Adipose tissue (tissue), 3 donors: ENCODE data around the gene OCA2. TPM values are rescaled to one million over a fixed set of nuclear protein-coding genes. Genes with fewer than 3 reads are reported as not detected.
"Not testable (repeated sequence)": the region's sequence is repeated elsewhere in the genome, so short reads cannot be mapped to it uniquely, and the experiment has no call there.

Source experiments
- H3K27ac ChIP-seq: one replicate; pipeline ENCODE4 v1.5.1; 2013; ENCODE audit warnings: low read depth, low read length
- WGBS, 3 donors: extraction: QIAGEN DNeasy Blood & Tissue Kit; methylation state at CpG; one replicate each; pipeline ENCODE4 v1.1.7; 2013; 5-methylcytosine and 5-hydroxymethylcytosine counted together
- polyA plus RNA-seq, 3 donors: library from polyadenylated mRNA; stranded (reverse); fragments of 200-250 nt; gene quantifications; one replicate each; pipeline ENCODE4 v1.2.3, GENCODE V29; 2013
- donor health status: healthy with polysubstance abuse.
- donor health status: Bipolar disorder and iron deficiency.
- donor health status: healthy.

OCA2 gene
- polyA plus RNA-seq, 3 donors, result 0.06 TPM; not detected in 2

DNA sequence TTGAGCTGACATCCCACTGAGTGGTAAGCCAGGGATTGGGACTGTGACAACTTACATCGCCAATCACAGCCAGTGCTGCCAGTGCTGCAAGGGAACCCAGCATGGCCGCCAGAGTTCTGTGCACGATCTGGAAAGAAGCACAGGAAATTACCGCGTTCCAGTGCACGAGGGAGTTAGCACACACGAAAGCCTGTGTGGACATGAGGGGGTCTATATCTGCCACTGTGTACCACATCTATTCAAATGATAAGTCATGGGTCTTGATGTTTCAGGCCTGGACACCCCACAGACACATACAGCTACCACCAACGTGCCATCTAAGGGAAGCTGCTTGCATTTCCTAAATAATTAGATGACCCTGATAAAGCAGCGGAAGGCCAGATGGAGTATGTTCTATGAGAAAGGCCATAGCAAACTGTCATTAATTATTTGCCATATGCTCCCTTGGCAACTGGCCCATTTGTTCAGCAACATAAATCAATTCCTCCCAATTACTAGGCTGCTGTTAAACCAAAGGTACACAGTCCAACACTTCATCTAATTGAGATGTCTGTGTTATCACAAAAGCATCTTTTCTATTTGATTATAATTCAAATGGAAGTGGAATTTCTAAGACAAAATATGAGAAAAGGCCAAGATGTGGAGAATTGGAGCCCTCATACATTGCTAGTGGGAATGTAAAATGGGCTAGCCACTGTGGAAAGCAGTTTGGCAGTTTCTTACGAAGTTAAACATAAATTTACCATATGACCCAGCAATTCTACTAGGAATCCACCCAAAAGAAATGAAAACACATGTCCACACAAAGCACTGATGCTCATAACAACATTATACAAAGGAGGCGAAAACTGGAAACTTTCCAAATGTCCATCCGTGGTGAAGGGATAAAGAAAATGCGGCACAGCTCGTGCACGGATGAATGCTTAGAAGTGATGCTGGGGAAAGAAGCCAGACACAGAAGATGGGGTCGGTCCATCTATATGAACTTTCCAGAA is 108.3 kb downstream of the OCA2 start:
- H3K27ac ChIP-seq, result no peak overlapping the region
- WGBS, 3 donors, result 55 to 69% (median 58%) methylated on average over 16 of the region's 16 CpGs

- no peak overlapping the region for H3K27ac ChIP-seq
- 85 to 90% (median 86%) methylated on average over 4 of the region's 4 CpGs for WGBS, 3 donors
Measured at GRCh38 chr15:27989838-27990237, 109.3 kb downstream of the OCA2 start.

DNA sequence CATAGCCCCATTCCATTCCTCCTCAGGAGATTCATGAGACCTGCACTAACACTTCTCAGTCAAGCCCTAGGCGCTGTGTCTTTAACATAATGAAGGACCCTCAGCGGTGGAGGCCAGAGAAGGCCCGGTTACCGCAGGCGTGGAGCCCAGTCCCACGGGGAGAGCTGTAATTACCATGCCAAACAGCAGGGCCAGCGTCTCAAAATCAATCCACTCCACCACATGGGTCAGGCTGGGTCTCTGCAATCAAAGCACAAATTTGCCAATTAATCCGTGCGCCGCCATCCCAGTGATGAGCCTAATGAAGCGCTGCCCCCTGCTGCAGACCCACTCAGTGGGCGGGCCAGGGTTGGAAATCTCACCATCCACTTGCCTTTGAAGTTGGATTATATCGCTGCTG is 109.7 kb downstream of the OCA2 start:
- 81 to 90% (median 86%) methylated on average over 13 of the region's 13 CpGs for WGBS, 3 donors
- no peak overlapping the region for H3K27ac ChIP-seq

GRCh38 chr15:27985099-27985498 is 114.0 kb downstream of the OCA2 start:
- 84 to 86% (median 84%) methylated on average over 13 of the region's 13 CpGs for WGBS, 3 donors
- no peak overlapping the region for H3K27ac ChIP-seq

GRCh38 chr15:27983496-27983895 is 115.6 kb downstream of the OCA2 start:
- H3K27ac ChIP-seq, result no peak overlapping the region
- 91 to 93% (median 93%) methylated on average over 9 of the region's 9 CpGs for WGBS, 3 donors

GRCh38 chr15:27977696-27978095 is 121.4 kb downstream of the OCA2 start:
- WGBS, 3 donors, result 64 to 74% (median 67%) methylated on average over 4 of the region's 4 CpGs

DNA sequence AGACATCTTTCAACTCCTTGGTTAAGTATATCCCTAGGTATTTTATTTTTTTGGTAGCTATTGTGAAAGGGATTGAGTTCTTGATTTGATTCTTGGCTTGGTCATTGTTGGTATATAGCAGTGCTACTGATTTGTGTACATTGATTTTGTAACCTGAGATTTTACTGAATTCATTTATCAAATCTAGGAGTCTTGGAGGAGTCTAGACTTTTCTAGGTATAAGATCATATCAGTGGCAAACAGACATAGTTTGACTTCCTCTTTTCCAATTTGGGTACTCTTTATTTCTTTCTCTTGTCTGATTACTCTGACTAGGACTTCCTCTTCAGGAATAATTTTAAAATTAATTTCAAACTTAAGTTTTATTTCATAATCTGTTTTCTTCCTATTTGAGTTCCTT is 125.2 kb downstream of the OCA2 start:
- H3K27ac ChIP-seq, result no peak overlapping the region

More at GRCh38 chr15:27977696-27978095, 121.4 kb downstream of the OCA2 start:
- H3K27ac ChIP-seq, result no peak overlapping the region

DNA sequence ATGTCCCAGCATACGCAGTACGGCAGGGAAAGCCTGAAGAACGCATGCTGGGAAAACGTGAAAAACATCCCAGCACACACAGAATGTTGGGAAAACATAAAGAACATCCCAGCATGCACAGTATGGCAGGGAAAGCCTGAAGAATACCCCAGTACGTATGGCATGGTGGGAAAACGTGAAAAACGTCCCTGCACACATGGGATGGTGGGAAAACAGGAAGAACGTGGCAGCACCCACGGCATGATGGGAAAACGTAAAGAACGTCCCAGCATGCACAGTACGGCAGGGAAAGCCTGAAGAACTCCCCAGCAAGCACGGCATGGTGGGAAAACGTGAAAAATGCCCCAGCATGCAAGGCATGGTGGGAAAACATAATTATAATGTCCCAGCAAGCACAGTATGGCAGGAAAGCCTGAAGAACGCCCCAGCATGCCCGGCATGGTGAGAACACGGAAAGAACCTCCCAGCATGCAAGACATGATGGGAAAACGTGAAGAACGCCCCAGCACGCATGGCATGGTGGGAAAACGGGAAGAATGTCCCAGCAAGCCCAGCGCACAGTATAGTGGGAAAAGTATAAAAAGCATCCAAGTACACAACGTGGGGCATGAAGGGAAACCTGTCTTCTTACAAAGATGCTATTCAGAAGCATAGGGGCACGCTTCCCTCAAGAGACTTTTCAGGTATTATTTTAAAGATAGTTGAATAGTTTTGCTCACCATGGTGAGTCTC is 128.3 kb downstream of the OCA2 start:
- WGBS, 3 donors, result 82 to 89% (median 88%) methylated on average over 24 of the region's 24 CpGs
- H3K27ac ChIP-seq, result no peak overlapping the region

GRCh38 chr15:27967541-27967940 is 131.6 kb downstream of the OCA2 start:
- no peak overlapping the region for H3K27ac ChIP-seq
- WGBS, 3 donors, result 83 to 86% (median 83%) methylated on average over 13 of the region's 13 CpGs

- 80 to 89% (median 84%) methylated on average over 6 of the region's 6 CpGs for WGBS, 3 donors
- H3K27ac ChIP-seq, result no peak overlapping the region
Measured at GRCh38 chr15:27965546-27965945, 133.6 kb downstream of the OCA2 start.

- H3K27ac ChIP-seq, result no peak overlapping the region
- WGBS, 3 donors, result 90 to 91% (median 90%) methylated on average over 1 of the region's 1 CpG
Measured at GRCh38 chr15:27961801-27962200, 137.3 kb downstream of the OCA2 start.

DNA sequence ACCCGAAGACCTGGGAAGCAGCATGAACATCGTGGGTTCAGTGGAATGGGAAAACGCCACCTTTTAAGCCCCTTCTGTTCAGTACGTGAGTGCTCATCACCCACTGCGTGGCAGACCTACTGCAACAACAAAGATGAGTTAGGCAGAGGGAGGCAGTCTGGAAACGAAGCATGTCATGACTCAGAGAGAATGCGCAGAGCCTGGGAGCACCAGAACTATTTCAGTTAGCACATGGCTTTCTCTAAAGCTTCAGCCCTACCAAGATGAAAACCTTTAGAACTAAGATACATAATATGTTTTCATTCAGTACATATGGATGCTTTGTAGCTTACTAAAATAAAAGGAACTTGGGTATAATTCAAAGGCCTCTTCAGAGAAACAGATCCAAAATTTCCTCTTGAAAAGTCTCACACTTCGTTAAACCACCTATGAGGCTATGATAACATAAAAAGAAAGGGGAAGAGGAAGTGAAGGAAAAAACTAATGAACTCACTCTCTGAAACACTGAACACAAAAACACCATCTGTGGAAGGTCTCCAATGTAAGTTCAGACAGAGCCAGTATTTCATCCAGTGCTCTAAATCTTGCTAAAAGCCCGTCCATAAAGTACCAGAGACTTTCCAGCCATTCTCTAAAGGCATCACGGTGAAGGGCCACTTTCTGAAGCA is 140.1 kb downstream of the OCA2 start:
- WGBS, 3 donors, result 50 to 67% (median 59%) methylated on average over 10 of the region's 10 CpGs

DNA sequence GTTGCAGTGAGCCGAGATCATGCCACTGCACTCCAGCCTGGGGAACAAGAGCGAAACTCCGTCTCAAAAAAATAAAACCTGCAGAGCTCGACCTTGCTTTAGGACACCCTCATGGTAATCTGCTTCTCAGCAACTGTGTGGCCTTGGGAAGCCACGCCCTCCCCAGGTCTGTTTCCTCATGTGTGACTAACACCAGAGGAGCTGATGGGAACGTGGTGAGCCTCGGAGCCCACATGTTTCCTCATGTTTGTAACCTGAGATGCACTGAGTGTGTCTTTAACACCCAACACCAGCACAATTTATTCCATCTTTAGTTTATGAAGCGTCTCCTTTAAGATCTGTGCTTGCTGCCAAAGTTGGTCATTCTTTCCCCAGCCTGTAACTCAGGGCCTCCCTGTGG is 142.8 kb downstream of the OCA2 start:
- 58 to 70% (median 65%) methylated on average over 8 of the region's 8 CpGs for WGBS, 3 donors
- H3K27ac ChIP-seq, result no peak overlapping the region

More for the DNA sequence above, 140.1 kb downstream of the OCA2 start:
- H3K27ac ChIP-seq, result no peak overlapping the region

DNA sequence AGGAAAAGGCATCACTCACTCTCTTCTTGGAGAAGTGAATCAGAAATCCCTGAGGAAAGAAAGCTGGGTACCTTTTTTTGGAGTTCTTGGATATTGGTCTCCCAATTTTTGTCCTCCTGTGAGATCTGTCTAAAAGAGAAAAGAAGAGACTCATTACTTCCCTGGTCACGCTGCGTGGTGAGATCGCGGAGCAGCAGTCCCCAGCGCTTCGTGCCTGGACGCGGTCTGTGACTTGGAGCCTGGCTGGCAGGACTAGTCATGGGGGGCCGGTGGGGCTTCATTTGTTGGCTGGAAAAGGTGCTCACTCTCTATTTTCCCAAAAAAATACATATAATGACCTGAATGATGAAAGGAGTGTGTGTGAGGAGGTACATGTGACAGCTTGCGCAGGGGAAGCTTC is 144.0 kb downstream of the OCA2 start:
- H3K27ac ChIP-seq, result no peak overlapping the region
- WGBS, 3 donors, result 93 to 96% (median 95%) methylated on average over 10 of the region's 10 CpGs

GRCh38 chr15:27952593-27952992 is 146.5 kb downstream of the OCA2 start:
- 89 to 92% (median 92%) methylated on average over 6 of the region's 6 CpGs for WGBS, 3 donors
- not testable (repeated sequence) for H3K27ac ChIP-seq

DNA sequence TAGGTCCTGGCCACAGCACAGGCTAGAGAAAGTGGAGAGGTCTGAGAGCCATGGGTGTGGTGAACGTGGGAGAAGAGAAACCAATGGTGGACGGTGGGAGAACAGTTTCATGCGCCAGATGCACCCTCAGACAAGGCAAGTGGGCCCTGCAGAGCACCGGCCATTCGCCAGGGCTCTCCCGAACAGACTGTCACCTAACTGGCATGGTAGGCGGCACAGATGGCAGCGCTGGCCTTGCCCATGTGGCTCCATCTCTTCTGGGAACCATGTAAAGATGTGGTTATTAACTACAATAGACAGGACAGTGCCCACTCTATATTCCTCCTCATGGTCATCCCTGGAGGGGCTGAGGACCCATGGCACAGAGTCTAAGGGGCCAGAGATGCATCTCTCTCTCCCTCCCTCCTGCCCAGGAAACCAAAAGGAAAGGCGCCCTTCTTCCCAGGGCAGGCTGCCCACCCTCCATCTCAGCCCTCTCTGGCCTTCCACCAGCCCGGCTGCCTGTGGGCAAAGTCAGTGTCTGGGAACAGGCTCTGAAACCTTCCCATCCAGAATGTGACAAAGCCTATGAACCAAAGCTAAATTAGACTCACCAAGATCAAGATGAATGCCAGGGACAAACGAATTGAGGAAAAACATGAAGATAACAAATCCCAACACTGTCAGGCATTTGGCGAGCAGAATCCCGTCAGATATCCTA is 147.8 kb downstream of the OCA2 start:
- no peak overlapping the region for H3K27ac ChIP-seq
- WGBS, 3 donors, result 75 to 84% (median 78%) methylated on average over 13 of the region's 13 CpGs

- 79 to 90% (median 86%) methylated on average over 10 of the region's 10 CpGs for WGBS, 3 donors
- no peak overlapping the region for H3K27ac ChIP-seq
Measured at GRCh38 chr15:27949089-27949488, 150.0 kb downstream of the OCA2 start.

DNA sequence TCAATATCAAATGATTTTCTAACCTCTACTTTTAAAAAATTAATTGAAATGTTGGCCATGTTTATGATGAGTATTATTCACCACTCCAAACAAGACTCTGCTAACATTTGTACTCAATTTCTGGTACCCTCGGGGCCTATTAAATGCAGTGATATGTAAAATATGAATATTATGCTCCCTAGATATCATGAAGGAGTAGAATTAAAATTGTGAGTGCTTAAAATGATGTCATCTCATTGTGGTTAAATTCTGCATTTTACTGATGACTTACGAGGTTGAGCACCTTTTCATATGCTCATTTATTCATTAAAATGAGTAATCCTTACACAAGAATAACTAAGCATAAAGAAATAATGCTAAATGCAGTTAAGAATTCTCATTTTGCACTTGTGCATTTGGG is 159.9 kb downstream of the OCA2 start:
- H3K27ac ChIP-seq, result no peak overlapping the region
- 54 to 80% (median 75%) methylated on average over 2 of the region's 2 CpGs for WGBS, 3 donors
